NB4 (cell line): Measurements from ENCODE around the gene IQCE.

ENCODE experiments used
- POLR2A ChIP-seq: IDR thresholded peaks from 2 replicates; pipeline ENCODE4 v1.6.1; 2011; ENCODE audit warnings: mild to moderate bottlenecking; ENCODE audit not compliant: insufficient read length; ENCODE audit errors: extremely low read depth
- TF ChIP-seq, protein P1 (sequence below): IDR thresholded peaks from one replicate; pipeline ENCODE4 v1.5.1; 2012; ENCODE audit warnings: low read depth, low read length

GRCh38 chr7:2575046-2575732 is 16.4 kb downstream of the IQCE start:
- TF ChIP-seq, protein P1, sequence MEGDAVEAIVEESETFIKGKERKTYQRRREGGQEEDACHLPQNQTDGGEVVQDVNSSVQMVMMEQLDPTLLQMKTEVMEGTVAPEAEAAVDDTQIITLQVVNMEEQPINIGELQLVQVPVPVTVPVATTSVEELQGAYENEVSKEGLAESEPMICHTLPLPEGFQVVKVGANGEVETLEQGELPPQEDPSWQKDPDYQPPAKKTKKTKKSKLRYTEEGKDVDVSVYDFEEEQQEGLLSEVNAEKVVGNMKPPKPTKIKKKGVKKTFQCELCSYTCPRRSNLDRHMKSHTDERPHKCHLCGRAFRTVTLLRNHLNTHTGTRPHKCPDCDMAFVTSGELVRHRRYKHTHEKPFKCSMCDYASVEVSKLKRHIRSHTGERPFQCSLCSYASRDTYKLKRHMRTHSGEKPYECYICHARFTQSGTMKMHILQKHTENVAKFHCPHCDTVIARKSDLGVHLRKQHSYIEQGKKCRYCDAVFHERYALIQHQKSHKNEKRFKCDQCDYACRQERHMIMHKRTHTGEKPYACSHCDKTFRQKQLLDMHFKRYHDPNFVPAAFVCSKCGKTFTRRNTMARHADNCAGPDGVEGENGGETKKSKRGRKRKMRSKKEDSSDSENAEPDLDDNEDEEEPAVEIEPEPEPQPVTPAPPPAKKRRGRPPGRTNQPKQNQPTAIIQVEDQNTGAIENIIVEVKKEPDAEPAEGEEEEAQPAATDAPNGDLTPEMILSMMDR = no peak
- no peak for TF ChIP-seq POLR2A
